HepG2 (cell line): Measurements from ENCODE around the gene MMP24OS. TPM values are rescaled to one million over a fixed set of nuclear protein-coding genes. Genes with fewer than 3 reads are reported as not detected.

ENCODE experiments used
- HNRNPH1 ChIP-seq: fragments of 200-400 bp; formaldehyde crosslinking; optimal IDR thresholded peaks from 2 replicates; pipeline ENCODE3; 2017; ENCODE audit warnings: mild to moderate bottlenecking, low read depth, low read length
- JUND ChIP-seq: sonication (generic); formaldehyde crosslinking; IDR thresholded peaks from 2 replicates; pipeline ENCODE4 v1.8.0; 2022; ENCODE audit warnings: mild to moderate bottlenecking, missing genetic modification reagents
- KDM5A ChIP-seq: fragments of 200-600 bp; sonication (generic); IDR thresholded peaks from 2 replicates; pipeline ENCODE4 v1.7.0; 2018; ENCODE audit warnings: antibody characterized with exemption, mild to moderate bottlenecking, low read length, borderline replicate concordance
- MTF1 ChIP-seq: sonication (generic); formaldehyde crosslinking; IDR thresholded peaks from 2 replicates; pipeline ENCODE4 v1.5.0; 2020; ENCODE audit warnings: missing genetic modification reagents
- ONECUT2 ChIP-seq: sonication (generic); formaldehyde crosslinking; IDR thresholded peaks from 2 replicates; pipeline ENCODE4 v1.4.0; 2020; ENCODE audit warnings: missing genetic modification reagents
- PCBP1 ChIP-seq: fragments of 200-400 bp; formaldehyde crosslinking; IDR thresholded peaks from 2 replicates; pipeline ENCODE4 v1.6.1; 2017; ENCODE audit warnings: mild to moderate bottlenecking, low read depth, low read length, borderline replicate concordance
- RBM39 ChIP-seq: fragments of 200-400 bp; formaldehyde crosslinking; IDR thresholded peaks from one replicate; pipeline ENCODE4 v1.6.1; 2018; ENCODE audit warnings: antibody characterized with exemption, mild to moderate bottlenecking, low read depth, low read length; ENCODE audit not compliant: poor library complexity, severe bottlenecking
- RELA ChIP-seq: sonication (generic); formaldehyde crosslinking; IDR thresholded peaks from 2 replicates; pipeline ENCODE4 v1.4.0; 2020; ENCODE audit warnings: missing genetic modification reagents
- REPIN1 ChIP-seq: sonication (generic); formaldehyde crosslinking; IDR thresholded peaks from 2 replicates; pipeline ENCODE4 v1.8.0; 2022; ENCODE audit warnings: missing genetic modification reagents, low read depth, mild to moderate bottlenecking, borderline replicate concordance
- SAFB2 ChIP-seq: sonication (generic); formaldehyde crosslinking; IDR thresholded peaks from 2 replicates; pipeline ENCODE4 v1.5.1; 2020; ENCODE audit warnings: missing genetic modification reagents, low read depth, mild to moderate bottlenecking, borderline replicate concordance
- SATB2 ChIP-seq: sonication (generic); formaldehyde crosslinking; IDR thresholded peaks from 2 replicates; pipeline ENCODE4 v1.5.0; 2020; ENCODE audit warnings: missing genetic modification reagents
- SP5 ChIP-seq: IDR thresholded peaks from 2 replicates; pipeline ENCODE4 v1.6.1; 2016; ENCODE audit warnings: low read depth, borderline replicate concordance
- TBX2 ChIP-seq: sonication (generic); formaldehyde crosslinking; IDR thresholded peaks from 2 replicates; pipeline ENCODE4 v1.5.0; 2020; ENCODE audit warnings: missing genetic modification reagents, mild to moderate bottlenecking, borderline replicate concordance
- U2AF1 ChIP-seq: fragments of 200-400 bp; formaldehyde crosslinking; optimal IDR thresholded peaks from 2 replicates; pipeline ENCODE3; 2017; ENCODE audit warnings: mild to moderate bottlenecking, low read depth, low read length
- ZBTB8A ChIP-seq: sonication (generic); formaldehyde crosslinking; IDR thresholded peaks from 2 replicates; pipeline ENCODE4 v1.4.0; 2020; ENCODE audit warnings: mild to moderate bottlenecking, low read depth, missing genetic modification reagents, borderline replicate concordance
- ZIK1 ChIP-seq: sonication (generic); formaldehyde crosslinking; IDR thresholded peaks from 2 replicates; pipeline ENCODE4 v1.5.0; 2020; ENCODE audit warnings: mild to moderate bottlenecking, low read depth, missing genetic modification reagents, borderline replicate concordance
- ZMYM3 ChIP-seq: sonication (generic); formaldehyde crosslinking; IDR thresholded peaks from 2 replicates; pipeline ENCODE4 v1.5.1; 2020; ENCODE audit warnings: mild to moderate bottlenecking, missing genetic modification reagents
- ZNF136 ChIP-seq: sonication (generic); formaldehyde crosslinking; IDR thresholded peaks from 2 replicates; pipeline ENCODE4 v1.8.1; 2022; ENCODE audit warnings: low read depth, mild to moderate bottlenecking, moderate library complexity, missing genetic modification reagents
- ZNF556 ChIP-seq: sonication (generic); formaldehyde crosslinking; IDR thresholded peaks from 2 replicates; pipeline ENCODE4 v1.4.0; 2020; ENCODE audit warnings: mild to moderate bottlenecking, missing genetic modification reagents, borderline replicate concordance
- ZNF737 ChIP-seq: sonication (generic); formaldehyde crosslinking; IDR thresholded peaks from 2 replicates; pipeline ENCODE4 v1.5.0; 2020; ENCODE audit warnings: missing genetic modification reagents, mild to moderate bottlenecking, borderline replicate concordance
- ZNF746 ChIP-seq: sonication (generic); formaldehyde crosslinking; IDR thresholded peaks from 2 replicates; pipeline ENCODE4 v1.8.0; 2022; ENCODE audit warnings: mild to moderate bottlenecking, missing genetic modification reagents
- ZNF790 ChIP-seq: sonication (generic); formaldehyde crosslinking; IDR thresholded peaks from 2 replicates; pipeline ENCODE4 v1.8.0; 2022; ENCODE audit warnings: missing genetic modification reagents, mild to moderate bottlenecking, borderline replicate concordance
- ZSCAN31 ChIP-seq: sonication (generic); formaldehyde crosslinking; IDR thresholded peaks from 2 replicates; pipeline ENCODE4 v1.5.0; 2020; ENCODE audit warnings: low read depth, mild to moderate bottlenecking, missing genetic modification reagents
- polyA plus RNA-seq, 8 experiments: library from polyadenylated mRNA; depleted of rRNA in 3 of 8; stranded (reverse) in 7 of 8; unstranded in 1 of 8; fragments of >200 nt; fragmentation: Illumina TruSeq in 4 of 8; extraction: Trizol in 4 of 8; gene quantifications; 2 replicates each; pipeline versions ENCODE4 v1.2.1 to v1.2.3, GENCODE V29; 2011 to 2016; ENCODE audit warnings: low read depth in 4 of 8, missing spikeins in 1 of 8, mixed read lengths in 1 of 8; ENCODE audit not compliant: insufficient read depth in 1 of 8
- total RNA-seq, 5 experiments: library from RNA; depleted of rRNA; stranded (reverse); fragments of >200 nt; fragmentation: Illumina TruSeq; extraction: Trizol; gene quantifications; 2 replicates each; pipeline ENCODE4 v1.2.3, GENCODE V29; 2016; ENCODE audit warnings: low read depth in 1 of 5
- TF ChIP-seq, protein P1 (sequence below): sonication (generic); formaldehyde crosslinking; IDR thresholded peaks from 2 replicates; pipeline ENCODE4 v1.5.1; 2020; ENCODE audit warnings: mild to moderate bottlenecking, moderate library complexity, missing genetic modification reagents
- TF ChIP-seq, protein P2 (sequence below): sonication (generic); formaldehyde crosslinking; IDR thresholded peaks from 2 replicates; pipeline ENCODE4 v1.9.0; 2021; ENCODE audit warnings: missing genetic modification reagents, mild to moderate bottlenecking, borderline replicate concordance
- TF ChIP-seq, protein P3 (sequence below): sonication (generic); formaldehyde crosslinking; IDR thresholded peaks from 2 replicates; pipeline ENCODE4 v1.8.1; 2023; ENCODE audit warnings: mild to moderate bottlenecking, missing genetic modification reagents

Gene MMP24OS
- total and polyA plus RNA-seq, 2 of the 13 experiments (the other 11 are each of a cell fraction or from before 2014, with no cell fraction given), result 6.0 to 8.5 TPM

DNA sequence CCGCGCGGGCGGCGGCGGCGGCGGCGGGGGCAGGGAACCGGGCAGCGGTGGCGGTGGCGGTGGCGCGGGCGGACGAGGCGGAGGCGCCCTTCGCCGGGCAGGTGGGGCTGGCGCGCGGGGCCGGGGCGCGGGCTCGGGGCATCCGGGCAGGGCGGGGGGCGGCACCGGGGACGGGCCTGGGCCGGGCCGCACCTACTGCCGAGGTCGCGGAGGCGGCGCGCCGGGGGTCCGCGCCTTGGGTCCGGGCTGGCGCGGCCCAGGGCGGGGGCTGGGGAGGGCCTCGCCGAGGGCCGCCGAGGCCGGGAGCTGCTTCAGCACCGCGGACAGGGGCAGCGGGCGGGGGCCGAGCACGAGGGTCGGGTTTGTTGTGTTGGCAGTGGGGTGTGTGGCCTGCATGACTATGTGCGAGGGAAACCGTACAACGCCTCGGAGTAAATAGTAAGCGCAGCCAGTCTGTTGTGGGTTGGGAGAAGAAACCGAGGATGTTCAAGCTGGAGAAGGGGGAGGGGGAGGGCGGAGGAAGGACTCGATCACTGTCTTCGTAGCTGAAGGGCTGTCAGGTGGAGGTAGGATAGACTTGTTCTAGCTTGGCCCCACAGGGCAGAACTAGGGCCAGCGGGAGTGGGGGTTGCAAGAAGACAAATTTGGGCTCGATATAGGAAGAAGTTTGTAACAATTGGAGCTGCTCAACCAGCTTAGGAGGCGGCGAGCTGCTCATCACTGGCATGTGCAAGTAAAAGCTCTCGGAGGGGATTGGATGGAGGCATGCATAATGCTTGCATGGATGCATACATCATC, 50.8 kb downstream of the MMP24OS start (continued):
- TF ChIP-seq ZNF746 (peak; percentile 26; the same call in 1 of the 2 replicates), ZIK1 (CRISPR knock-in tag) (peak; percentile 94), ZMYM3 (CRISPR knock-in tag) (no peak), ONECUT2 (CRISPR knock-in tag) (peak; percentile 70), ZSCAN31 (CRISPR knock-in tag) (peak; percentile 86; the same call in 1 of the 2 replicates), ZNF556 (peak; percentile 87), PCBP1 (no peak), ZBTB8A (no peak), ZNF136 (CRISPR knock-in tag) (no peak), SAFB2 (peak; percentile 68; the same call in 1 of the 2 replicates), RBM39 (peak; percentile 39), U2AF1 (no peak), TBX2 (CRISPR knock-in tag) (peak; percentile 72; the same call in 1 of the 2 replicates), RELA (CRISPR knock-in tag) (peak; percentile 68; the same call in 1 of the 2 replicates), ZNF737 (CRISPR knock-in tag) (peak; percentile 57; the same call in 1 of the 2 replicates), MTF1 (CRISPR knock-in tag) (peak; percentile 92), ZNF790 (peak; percentile 99; the same call in 1 of the 2 replicates), JUND (peak; percentile 59; the same call in 1 of the 2 replicates), REPIN1 (CRISPR knock-in tag) (peak; percentile 62; the same call in 1 of the 2 replicates), SP5 (CRISPR knock-in tag) (no peak), HNRNPH1 (no peak), KDM5A (no peak), SATB2 (CRISPR knock-in tag) (peak; percentile 99)
- TF ChIP-seq, protein P1, sequence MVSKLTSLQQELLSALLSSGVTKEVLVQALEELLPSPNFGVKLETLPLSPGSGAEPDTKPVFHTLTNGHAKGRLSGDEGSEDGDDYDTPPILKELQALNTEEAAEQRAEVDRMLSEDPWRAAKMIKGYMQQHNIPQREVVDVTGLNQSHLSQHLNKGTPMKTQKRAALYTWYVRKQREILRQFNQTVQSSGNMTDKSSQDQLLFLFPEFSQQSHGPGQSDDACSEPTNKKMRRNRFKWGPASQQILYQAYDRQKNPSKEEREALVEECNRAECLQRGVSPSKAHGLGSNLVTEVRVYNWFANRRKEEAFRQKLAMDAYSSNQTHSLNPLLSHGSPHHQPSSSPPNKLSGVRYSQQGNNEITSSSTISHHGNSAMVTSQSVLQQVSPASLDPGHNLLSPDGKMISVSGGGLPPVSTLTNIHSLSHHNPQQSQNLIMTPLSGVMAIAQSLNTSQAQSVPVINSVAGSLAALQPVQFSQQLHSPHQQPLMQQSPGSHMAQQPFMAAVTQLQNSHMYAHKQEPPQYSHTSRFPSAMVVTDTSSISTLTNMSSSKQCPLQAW (CRISPR knock-in tag), result 0 out of 2 replicates have a peak, but pooled peaks have one; percentile 22
- TF ChIP-seq, protein P2, sequence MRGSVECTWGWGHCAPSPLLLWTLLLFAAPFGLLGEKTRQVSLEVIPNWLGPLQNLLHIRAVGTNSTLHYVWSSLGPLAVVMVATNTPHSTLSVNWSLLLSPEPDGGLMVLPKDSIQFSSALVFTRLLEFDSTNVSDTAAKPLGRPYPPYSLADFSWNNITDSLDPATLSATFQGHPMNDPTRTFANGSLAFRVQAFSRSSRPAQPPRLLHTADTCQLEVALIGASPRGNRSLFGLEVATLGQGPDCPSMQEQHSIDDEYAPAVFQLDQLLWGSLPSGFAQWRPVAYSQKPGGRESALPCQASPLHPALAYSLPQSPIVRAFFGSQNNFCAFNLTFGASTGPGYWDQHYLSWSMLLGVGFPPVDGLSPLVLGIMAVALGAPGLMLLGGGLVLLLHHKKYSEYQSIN (CRISPR knock-in tag), result 0 out of 2 replicates have a peak, but pooled peaks have one; percentile 86
- TF ChIP-seq, protein P3, sequence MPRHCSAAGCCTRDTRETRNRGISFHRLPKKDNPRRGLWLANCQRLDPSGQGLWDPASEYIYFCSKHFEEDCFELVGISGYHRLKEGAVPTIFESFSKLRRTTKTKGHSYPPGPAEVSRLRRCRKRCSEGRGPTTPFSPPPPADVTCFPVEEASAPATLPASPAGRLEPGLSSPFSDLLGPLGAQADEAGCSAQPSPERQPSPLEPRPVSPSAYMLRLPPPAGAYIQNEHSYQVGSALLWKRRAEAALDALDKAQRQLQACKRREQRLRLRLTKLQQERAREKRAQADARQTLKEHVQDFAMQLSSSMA (CRISPR knock-in tag), result peak; percentile 65; the same call in 1 of the 2 replicates
